ENCODE measurements around the gene REV1.
"Not testable (repeated sequence)": the region's sequence is repeated elsewhere in the genome, so short reads cannot be mapped to it uniquely, and the experiment has no call there.

The REV1 gene

GRCh38 chr2:99399063-99399462, 90.8 kb downstream of the REV1 start:
- no peak for DNase-seq

GRCh38 chr2:99398303-99398702, 91.5 kb downstream of the REV1 start:
- DNase-seq: no peak

GRCh38 chr2:99397266-99397920, 92.4 kb downstream of the REV1 start:
- DNase-seq: no peak

GRCh38 chr2:99395589-99396130, 94.2 kb downstream of the REV1 start:
- no peak for DNase-seq

GRCh38 chr2:99389946-99390345, 99.9 kb downstream of the REV1 start:
- DNase-seq: no peak

- DNase-seq: no peak
Measured at GRCh38 chr2:99389371-99389770, 100.4 kb downstream of the REV1 start.

GRCh38 chr2:99388892-99389291, 100.9 kb downstream of the REV1 start:
- no peak for DNase-seq

- DNase-seq: no peak
Measured at GRCh38 chr2:99386011-99386410, 103.8 kb downstream of the REV1 start.

- no peak for DNase-seq
Measured at GRCh38 chr2:99382143-99382542, 107.7 kb downstream of the REV1 start.

GRCh38 chr2:99380376-99381010, 109.3 kb downstream of the REV1 start:
- DNase-seq: no peak

- DNase-seq: no peak
Measured at GRCh38 chr2:99377879-99378278, 111.9 kb downstream of the REV1 start.

GRCh38 chr2:99376254-99376864, 113.5 kb downstream of the REV1 start:
- DNase-seq: no peak

GRCh38 chr2:99374747-99375146, 115.1 kb downstream of the REV1 start:
- no peak for DNase-seq

GRCh38 chr2:99373144-99373543, 116.7 kb downstream of the REV1 start:
- no peak for DNase-seq

- not testable (repeated sequence) for DNase-seq
Measured at GRCh38 chr2:99368854-99369253, 121.0 kb downstream of the REV1 start.

GRCh38 chr2:99365661-99366060, 124.2 kb downstream of the REV1 start:
- DNase-seq: no peak

- no peak for DNase-seq
Measured at GRCh38 chr2:99356853-99357252, 133.0 kb downstream of the REV1 start.

- DNase-seq: not testable (repeated sequence)
Measured at GRCh38 chr2:99354825-99355224, 135.0 kb downstream of the REV1 start.

- no peak for DNase-seq
Measured at GRCh38 chr2:99354070-99354469, 135.7 kb downstream of the REV1 start.

Measured in cerebellar nuclear complex (tissue), 1 donor.